Gastroesophageal sphincter (tissue), 3 donors: ENCODE measurements around the gene MYO15B.

Experiments
- CTCF ChIP-seq, 4 experiments: fragments of 200-600 bp in 2 of 4; fragments of 450-650 bp in 2 of 4; sonication (generic) in 1 of 4; IDR thresholded peaks; one replicate each; pipeline ENCODE4 v1.5.1; 2017 to 2019; ENCODE audit warnings: antibody characterized with exemption in 4 of 4, mild to moderate bottlenecking in 2 of 4, moderate library complexity in 2 of 4
- POLR2A ChIP-seq, 2 donors: fragments of 450-650 bp; IDR thresholded peaks; one replicate each; pipeline ENCODE4 v1.6.1; 2017; ENCODE audit warnings: antibody characterized with exemption in 2 of 2, mild to moderate bottlenecking in 2 of 2, moderate library complexity in 1 of 2
- POLR2AphosphoS5 ChIP-seq: sonication (generic); formaldehyde crosslinking; IDR thresholded peaks from one replicate; pipeline ENCODE4 v1.6.1; 2017; ENCODE audit warnings: antibody characterized with exemption

- TF ChIP-seq CTCF (IDR thresholded peaks at IDR 0.05) (no peak), POLR2AphosphoS5 (no peak), POLR2A (IDR thresholded peaks at IDR 0.05) (no peak)
Observed at GRCh38 chr17:75559958-75560533, 27.6 kb upstream of the MYO15B start.
